DMS 273 treated with DMSO at 0.1 percent for 48 hours (cell line): Measurements from ENCODE around the gene USP21.

Source experiments
- DNase-seq: peaks from one replicate; lab custom pipeline; 2025; lab: John Stamatoyannopoulos, UW

The USP21 gene

DNA sequence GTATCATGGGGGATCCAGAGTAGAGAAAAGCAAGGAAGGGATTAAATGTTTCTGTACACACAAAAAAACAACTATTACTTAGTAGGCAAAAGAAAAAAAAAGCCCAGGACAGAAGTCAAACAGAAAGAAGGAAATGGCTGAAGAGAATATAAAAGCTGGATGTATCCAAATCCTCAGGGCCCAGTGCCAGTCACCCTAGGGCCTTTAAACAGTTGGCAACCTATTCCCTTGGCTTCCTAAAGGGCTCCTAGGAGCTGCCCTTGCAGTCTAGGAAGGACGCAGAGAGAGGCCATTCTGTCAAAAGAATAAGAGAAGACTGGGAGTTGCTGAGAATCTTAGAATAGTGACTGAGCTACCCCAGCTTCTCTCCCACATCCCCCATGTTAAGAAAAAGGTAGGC lies 13.0 kb downstream of the USP21 start:
- DNase-seq = no peak

DNA sequence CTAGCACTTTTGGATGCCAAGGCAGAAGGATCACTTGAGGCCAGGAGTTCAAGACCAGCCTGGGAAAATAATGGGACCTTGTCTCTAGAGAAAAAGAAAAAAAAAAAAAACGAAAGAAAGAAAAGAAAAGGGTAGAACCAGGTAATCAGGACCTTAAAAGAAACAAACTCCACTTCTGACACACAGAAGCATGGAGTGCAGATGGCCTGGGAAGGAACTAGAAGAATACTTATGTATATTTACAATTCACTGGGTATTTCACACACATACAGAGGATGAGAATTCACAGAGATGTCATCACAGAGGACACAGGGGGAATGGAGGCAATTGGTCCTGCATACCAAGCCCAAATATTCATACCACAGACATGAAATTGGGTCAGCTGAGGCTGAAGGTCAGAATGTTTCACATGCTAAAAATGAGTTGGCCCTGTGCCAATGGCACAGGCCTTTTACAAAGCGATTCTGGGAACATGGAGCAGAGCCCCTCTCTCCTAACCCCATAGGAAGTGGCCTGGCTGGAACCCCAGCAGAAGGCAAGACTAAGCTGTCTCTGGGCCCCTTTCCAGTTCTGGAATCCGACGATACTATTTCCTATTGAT lies 13.6 kb downstream of the USP21 start:
- no peak for DNase-seq

- no peak for DNase-seq
Measured at GRCh38 chr1:161173711-161174110, 14.4 kb downstream of the USP21 start.

DNA sequence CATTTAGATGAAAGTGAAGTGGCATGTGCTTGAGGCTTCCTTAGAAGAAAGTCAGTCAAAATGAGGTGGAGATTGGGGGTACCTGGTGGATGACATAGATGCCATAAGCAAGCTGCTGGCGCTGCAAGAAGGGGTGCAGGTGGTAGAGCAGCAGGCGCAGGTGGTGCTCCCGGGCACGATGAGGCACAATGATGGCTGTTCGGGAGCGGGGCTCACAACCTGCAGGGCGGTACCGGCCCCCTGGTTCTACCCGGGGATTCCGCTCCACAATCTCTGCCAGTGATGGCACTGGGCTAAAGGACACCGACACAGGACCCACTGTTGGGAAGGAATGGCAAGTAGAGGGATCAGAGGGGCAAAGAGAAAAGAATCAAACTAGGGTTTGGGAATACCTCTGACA lies 15.6 kb downstream of the USP21 start:
- DNase-seq = no peak

DNA sequence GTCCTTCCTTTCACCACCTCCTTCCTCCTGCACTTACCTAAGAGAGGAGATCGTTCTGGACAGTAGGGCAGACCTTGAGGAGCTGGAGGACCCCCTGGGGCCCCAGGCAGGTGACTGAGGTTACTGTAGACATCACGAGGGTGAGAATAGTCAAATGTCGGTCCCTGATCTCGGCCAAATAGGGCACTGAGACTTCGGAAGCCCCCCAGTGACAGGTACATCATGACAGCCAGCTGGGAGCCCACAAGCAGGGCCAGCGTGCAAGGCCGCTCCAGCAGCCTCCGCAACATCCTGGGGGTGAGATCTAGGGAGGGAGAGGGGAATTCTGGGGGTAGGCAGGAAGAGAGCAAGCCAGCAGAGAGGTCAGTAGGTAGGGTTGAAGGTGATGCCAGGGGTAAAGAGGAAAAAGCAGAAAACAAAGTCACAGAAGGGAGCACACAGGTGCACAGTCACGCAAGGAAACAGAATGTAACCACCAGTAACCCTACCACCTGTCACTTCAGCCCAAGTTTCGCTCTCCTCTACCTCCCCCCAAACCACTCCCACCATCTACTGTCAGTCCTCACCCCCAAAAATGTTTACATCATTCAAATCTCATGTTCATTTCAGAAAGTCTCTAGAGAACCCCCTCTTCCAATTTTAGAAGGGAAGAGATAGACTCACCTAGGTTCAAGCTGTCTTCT lies 16.6 kb downstream of the USP21 start:
- no peak for DNase-seq

- DNase-seq = no peak
Measured at GRCh38 chr1:161176468-161177111, 17.3 kb downstream of the USP21 start.

DNA sequence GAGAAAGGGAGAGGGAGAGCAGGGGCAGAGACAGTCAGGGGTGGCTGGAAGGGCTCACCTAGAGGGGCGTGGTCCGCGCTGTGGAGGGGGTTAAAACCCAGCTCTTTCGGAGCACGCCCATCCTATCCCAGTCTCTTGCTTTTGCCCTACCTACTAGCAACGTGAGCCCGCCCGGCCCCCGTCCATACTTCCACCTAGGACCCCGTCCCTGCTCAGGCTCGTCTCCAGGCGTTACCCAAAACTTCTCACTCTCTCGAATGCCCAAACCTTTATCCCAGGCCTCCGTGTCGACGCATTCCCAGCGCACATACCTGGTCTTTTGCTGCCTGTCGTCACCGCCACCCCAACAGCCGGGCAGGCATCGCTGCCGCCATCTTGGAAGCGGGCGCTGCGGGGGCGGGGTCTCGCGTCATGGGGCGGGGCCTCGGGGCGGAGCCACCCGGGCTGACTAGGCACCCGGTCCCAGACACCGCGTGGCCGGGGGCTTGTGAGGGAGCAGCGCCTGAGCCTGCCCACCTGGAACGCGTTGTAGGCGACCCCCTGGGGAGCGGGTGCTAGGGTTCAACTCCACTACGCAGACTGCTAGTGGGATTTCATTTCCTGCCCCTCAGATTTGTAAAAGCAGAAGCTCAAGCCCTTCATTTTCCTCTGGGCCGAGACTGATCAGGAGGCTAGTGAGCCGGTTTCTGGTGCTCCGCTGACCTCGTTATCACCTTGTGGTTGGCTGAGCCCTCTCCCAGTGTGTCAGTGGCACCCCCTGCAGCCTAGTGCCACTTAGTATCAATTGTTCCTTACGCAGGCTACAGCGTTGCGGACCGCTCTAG lies 18.0 kb downstream of the USP21 start, which contains the start of gene B4GALT3:
TSS of gene B4GALT3 (minus strand) at position 396 of the 824 bp plus-strand sequence. CDS start 1,447 bp downstream, outside the sequence.
- DNase-seq = peak; percentile 56

DNA sequence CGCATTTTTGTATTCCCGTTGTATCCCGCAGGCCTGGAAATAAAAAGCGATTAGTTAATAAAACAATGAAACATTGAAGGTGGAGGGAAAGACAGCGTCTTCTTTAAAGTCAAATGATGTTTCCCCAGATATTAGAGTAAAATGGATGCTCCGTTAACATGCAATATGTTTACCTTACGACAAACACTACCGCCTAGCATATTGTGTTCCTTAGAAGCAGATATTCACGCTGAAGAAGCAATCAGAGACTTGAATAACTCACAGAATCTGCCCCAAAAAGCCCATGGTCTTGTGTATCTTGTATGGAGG lies 18.6 kb downstream of the USP21 start:
- DNase-seq = no peak

GRCh38 chr1:161179698-161180097 lies 20.4 kb downstream of the USP21 start:
- DNase-seq = no peak

- no peak for DNase-seq
Measured at GRCh38 chr1:161180639-161181038, 21.3 kb downstream of the USP21 start.

- DNase-seq = no peak
Measured at GRCh38 chr1:161182214-161182613, 22.9 kb downstream of the USP21 start.

- peak; percentile 99 for DNase-seq
Measured at GRCh38 chr1:161185282-161185682, 26.0 kb downstream of the USP21 start.

DNA sequence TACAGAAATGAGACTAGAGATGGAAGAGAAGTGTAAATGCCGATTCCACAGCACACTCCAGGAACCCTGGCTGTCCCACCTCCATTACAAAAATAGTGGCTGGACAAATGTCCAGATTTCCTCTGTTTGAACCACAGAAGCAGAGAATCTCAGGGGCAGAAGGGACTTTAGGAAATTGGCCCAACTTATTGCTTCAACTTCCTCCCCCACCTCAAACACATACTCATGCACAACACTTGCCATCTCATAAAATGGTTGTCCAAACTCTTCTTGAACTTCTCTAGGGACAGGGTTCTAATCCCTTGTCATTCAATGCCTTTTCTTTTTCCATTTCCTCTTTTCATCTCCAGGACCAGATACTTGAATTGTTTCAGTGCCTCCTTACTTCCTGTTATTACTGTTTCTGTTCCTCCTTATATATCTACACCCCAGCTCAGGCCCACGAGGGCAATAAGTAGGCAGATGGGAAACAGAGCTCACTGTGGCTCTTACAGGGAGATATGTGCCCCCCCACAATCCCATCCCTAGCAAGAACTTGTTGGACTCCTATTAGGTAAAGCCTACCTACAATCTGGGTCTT lies 26.5 kb downstream of the USP21 start:
- DNase-seq = peak; percentile 49

- DNase-seq = no peak
Measured at GRCh38 chr1:161187311-161187710, 28.0 kb downstream of the USP21 start.

DNA sequence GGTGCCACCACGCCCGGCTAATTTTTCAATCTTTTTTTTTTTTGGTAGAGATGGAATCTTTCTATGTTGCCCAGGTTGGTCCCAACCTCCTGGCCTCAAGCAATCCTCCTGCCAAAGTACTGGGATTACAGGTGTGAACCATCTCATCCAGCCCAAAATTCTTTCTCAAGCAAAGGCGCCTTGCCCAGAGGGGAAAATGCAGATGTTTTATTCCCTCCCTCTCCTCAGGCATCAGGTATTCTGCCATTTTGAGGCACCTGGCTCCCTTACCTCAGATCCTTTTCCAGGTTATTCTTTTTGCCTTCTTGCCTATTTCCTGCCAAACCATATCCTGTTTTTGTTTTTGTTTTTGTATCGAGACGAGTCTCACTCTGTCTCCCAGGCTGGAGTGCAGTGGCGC lies 29.1 kb downstream of the USP21 start:
- no peak for DNase-seq

GRCh38 chr1:161189036-161189435 lies 29.7 kb downstream of the USP21 start:
- DNase-seq = no peak

- DNase-seq = no peak
Measured at GRCh38 chr1:161190962-161191521, 31.7 kb downstream of the USP21 start.

GRCh38 chr1:161191971-161192370 lies 32.7 kb downstream of the USP21 start:
- no peak for DNase-seq

GRCh38 chr1:161192476-161193465 lies 33.5 kb downstream of the USP21 start:
- peak; percentile 36 for DNase-seq

DNA sequence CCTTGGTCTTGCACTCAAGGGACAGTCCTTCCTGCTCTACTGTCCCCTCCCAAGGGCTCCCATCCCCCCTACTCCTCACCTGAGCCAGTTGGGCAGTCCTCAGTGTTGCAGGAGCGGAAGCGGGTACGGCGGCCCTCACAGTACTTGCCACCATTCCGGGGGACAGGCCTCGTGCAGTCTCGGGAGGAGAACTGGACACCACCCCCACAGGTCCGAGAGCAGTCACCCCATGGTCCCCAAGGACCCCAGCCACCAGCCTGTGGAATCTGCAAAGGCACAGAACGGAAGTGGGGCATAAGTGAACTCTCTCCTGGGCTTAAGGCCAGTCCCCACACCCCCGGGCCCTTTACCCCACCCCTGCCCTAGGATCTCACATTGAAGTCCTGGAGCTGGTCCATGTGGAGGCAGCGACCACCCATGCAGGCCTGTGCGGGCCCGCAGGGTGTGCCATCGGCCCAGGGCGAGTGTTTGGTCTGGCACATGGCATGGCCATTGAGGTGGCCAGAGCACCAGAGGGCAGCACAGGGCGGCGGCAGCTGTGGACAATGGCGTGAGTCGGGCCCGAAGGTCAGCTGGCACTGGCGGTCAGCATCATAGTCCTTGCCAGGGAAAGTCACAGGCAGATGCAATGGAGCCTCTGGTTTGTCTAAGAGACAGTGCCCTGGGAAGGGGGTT lies 34.4 kb downstream of the USP21 start:
- DNase-seq = no peak
